ENCODE results near the gene MSMP.

- no peak for TF ChIP-seq CTCF (IDR thresholded peaks at IDR 0.05; ENCODE audit: insufficient read depth, low read depth, low read length)
- TF ChIP-seq EZH2 (IDR thresholded peaks at IDR 0.05; ENCODE audit: insufficient read depth, low read length) = no peak
These were observed 15.7 kb upstream of the MSMP start for GRCh38 chr9:35769763-35770162.

Data from astrocyte (in vitro differentiated cells and primary cell).